GM19328 (cell line): ENCODE measurements around the gene TMEFF1.

Source experiments
- ATAC-seq: cut with Tn5 transposase; IDR thresholded peaks from one replicate; pipeline ENCODE4 v1.9.1; 2021; ENCODE audit warnings: mild to moderate bottlenecking, moderate library complexity; ENCODE audit not compliant: unreplicated experiment

The TMEFF1 gene

DNA sequence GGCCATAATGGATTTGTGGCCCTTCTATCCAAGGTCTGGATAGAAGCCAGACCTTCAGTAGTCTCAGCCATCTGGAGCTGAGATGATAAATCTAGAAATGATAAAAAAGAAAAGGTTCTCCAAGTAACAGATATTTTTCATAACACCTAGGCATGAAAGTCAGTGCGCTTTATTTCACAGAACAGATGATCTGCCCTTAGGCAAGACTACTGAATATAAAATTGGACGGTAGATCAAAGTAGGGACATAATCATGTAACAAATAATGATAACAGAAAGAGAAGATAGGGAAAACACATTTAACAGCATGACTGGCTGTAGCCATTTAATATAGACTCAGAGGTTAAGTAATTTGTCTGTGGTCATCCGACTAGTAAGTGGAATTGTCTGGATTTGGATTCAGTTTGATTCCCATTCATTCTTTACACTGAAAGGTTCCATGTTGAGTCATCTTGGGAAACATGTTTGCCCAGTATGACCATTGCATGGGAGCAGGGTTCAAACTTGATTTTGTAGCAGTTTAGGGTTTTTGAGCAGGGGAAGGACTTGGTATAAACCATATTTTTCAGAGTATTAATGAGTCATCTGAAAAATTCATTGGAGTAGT is 100.8 kb downstream of the TMEFF1 start:
- no peak for ATAC-seq

DNA sequence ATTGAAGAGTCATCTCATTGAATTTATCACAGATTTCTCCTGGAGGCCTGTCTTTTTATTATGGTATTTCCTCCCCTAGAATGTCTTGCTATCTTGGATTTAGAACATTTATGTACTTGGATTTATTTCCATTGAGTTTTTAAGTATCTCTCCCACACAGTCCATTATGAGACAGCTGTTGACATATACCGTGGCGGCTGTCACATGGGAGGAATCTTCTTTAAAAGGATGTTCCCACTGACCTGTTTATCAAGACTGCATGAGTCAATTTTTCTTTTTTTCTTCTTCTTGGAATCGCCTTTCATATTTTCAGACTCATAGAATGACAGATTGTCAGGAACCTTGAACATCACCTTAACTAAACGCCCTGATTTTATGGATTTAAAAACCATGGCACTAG is 102.1 kb downstream of the TMEFF1 start:
- ATAC-seq, result no peak

DNA sequence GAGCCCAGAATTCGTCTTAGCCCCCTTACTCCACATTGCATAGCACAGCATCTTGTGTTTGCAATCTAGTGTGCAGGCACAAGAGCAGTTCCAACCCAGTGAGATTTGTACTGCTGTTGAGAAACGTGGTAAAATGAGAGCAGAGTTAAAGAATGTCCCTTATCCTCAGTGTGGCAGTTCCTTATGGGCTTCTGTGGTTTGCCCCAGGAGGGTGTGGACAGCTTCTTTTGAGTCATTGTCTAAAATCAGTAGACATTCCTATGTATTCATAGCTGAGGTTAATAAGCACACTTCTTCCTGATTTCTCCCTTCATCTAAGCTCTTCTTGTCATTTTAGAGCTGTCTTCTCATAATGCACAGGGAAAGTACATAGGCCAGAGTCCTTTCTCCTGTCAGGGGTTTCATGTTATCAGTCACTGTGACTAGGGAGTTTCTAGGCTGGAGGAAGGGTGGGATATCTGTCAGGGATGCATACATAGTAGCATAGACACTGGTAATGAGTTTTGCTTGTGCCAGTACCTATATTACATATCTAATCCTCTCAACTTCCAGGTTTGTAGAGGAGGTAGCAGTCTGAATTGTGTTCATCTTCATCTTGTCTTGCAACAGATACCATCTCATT is 102.9 kb downstream of the TMEFF1 start:
- no peak for ATAC-seq

DNA sequence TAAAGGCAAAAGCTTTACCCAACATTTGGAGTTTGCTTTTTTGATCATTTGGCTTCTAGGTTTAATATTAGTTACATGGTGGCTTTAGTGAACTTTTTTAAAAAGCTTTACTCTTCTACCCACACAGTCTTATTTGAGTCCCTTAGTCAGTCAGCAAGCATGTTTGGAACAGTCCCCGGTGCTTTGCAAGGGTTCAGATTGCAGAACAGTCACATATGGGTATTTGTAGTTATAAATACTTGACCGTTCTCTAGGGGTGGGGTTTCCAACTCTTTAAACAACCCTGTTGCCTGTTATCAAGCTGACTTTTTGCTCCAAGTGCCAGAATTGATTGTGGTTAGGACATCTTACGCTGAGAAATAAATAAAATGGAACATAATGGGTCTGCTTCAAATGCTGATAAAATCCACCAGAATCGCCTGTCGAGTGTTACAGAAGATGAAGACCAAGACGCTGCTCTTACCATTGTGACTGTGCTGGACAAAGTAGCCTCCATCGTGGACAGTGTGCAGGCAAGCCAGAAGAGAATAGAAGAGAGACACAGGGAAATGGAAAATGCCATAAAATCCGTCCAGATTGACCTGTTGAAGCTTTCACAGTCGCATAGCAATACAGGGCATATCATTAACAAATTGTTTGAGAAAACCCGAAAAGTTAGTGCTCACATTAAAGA is 105.0 kb downstream of the TMEFF1 start, which contains the start of gene CAVIN4:
CAVIN4 (plus strand) TSS at position 304 of the 673 bp plus-strand sequence; CDS start at position 369, 65 bp downstream.
- no peak for ATAC-seq

DNA sequence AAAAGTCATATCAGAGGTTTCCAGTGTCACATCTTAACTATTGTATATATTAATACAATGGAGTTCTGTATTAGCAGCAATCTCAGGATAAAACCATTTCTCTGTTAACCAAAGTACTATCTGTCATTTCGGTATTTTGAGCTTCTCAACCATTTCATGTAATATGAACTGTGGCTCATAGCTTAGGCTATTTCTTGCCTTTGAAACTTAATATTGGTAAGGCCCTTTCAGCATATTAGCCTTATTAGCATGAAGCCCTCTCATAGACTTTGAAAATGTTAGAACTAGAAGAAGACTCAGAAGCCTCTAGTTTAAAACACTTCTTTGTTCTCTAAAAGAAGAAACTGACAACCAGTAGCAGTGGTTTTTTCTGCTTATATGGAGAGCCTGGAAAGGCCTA is 105.7 kb downstream of the TMEFF1 start:
- no peak for ATAC-seq

DNA sequence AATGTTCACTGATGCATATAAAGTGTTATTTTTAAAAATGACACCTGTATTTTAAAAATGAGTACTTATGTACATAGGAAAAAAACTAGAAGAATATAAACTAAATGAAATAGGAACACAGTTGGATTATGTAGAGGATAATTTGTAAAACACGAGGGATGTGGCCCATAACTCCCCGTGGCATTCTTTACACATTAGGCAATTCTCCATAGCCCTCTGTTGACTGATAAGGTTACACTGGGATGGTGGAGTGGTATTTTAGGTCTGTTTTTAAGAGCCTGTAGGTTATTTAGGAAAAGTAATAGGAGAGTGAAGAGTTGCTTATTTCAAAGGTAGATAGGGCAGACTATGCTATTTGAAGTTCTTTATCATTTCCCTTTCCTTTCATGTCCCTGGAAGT is 106.7 kb downstream of the TMEFF1 start:
- ATAC-seq, result no peak

DNA sequence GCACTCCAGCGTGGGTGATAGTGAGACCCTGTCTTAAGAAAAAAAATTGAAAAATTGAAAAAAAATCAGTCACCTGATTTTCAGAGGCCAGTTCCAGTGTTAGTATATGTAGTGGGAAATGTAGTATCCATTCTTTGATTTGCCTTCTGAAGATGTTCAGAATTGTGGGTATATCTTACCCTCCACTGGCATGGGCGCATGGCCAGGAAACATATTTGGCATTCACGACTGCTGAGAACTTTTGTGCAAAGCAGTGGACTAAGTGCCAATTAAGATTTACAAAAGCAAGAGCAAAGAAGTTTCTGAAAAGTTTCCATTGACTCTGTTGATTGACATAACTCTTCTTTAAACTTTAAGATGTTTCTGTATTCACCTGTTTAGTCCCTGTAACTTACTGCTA is 107.3 kb downstream of the TMEFF1 start:
- ATAC-seq, result no peak

DNA sequence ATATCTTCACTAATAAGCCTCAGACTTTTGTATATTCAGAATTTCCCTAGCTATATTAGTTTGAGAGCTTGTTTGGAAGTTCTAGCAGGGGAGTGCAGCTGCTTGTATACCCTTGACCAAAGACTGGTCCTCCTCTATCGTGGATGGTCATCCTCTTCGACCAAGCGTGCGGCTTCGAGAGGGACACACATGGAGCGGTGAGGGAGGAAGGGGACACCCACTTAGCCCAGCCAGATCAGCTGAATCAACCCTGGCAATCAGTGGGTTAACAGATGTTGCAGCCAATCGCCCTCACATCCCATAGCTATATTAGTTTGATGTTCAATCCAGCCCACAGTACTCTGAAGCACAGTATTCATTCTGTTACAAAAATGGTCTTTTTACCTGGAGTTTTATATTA is 108.1 kb downstream of the TMEFF1 start:
- ATAC-seq, result no peak

DNA sequence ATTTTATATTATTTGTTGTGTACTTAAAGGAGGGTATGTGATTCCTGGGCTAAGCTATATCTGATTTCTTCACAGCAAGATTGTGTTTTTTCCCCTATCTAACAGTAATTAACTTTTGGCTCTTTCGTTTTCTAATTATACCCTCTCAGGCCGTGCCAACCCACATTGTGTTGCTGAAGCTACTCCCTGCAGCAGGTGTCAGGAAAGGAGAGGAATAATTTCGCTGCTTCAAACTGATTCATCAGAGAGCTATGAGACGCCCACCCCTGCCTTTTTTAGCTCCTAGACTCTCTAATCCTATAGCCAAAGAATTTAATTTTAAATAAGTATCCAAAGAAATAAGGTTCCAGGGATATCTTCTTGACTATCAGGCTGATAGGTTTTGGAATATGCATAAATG is 108.7 kb downstream of the TMEFF1 start:
- no peak for ATAC-seq

DNA sequence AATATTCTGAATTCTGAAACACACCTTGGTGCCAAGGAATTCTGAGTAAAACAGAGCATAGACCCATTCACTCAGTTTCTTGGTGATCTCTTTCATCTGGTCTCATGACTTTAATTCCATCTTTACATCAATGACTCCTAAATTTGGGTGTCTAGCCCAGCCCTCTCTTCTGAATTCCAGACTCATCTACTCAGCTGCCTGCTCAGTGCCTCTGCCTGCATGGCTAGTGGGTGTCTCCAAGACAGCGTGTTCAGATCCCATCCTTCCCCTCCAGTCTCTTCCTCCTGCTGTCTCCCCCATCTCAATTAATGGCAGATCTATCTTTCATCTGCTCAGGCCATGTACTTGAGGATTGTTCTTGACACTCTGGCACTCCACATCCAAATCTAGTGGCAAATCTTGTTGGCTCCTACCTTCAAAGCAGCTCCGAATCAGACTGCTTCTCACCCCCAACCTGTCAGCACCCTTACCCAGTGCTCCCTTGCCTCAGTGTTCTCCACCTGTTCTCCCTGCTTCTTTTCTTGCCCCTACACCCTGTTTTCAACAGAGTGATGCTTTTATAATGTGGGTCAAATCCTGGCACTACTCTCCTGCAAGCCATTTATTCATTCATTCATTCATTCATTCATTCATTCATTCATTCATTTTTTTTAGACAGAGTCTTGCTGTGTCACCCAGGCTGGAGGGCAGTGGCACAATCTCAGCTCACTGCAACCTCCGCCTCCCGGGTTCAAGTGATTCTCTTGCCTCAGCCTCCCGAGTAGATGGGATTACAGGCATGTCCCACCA is 110.3 kb downstream of the TMEFF1 start:
- no peak for ATAC-seq

DNA sequence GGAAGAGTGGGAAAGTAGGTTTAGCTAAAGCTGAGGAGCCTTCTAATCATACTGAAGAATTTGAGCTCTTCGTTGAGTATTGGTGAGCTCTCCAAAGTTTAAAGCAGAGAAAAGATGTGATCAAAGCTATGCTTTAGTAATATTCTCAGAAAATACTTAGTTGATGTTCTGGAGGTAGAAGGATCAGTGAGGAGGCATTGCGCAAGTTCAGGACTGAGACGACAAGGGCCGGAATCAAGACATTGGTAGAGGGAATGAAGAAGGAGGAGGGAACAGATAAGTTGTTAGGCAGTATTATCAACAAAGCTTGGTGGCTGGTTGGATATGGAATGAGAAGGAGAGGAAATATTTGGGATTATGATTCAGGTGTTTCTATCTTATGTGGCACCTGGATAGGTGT is 112.0 kb downstream of the TMEFF1 start:
- ATAC-seq, result no peak

DNA sequence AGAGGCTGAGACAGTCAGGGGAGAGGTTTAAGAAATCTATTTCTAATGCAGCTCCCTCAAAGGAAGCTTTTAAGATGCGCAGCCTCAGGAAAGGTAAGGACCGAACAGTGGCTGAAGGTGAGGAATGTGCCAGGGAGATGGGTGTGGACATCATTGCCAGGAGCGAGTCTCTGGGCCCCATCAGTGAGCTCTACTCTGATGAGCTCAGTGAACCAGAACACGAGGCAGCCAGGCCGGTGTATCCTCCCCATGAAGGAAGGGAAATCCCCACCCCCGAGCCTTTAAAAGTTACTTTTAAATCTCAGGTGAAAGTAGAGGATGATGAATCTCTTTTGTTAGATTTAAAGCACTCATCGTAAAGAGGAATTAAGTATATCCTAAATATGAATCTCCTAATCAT is 113.1 kb downstream of the TMEFF1 start:
- ATAC-seq, result no peak

DNA sequence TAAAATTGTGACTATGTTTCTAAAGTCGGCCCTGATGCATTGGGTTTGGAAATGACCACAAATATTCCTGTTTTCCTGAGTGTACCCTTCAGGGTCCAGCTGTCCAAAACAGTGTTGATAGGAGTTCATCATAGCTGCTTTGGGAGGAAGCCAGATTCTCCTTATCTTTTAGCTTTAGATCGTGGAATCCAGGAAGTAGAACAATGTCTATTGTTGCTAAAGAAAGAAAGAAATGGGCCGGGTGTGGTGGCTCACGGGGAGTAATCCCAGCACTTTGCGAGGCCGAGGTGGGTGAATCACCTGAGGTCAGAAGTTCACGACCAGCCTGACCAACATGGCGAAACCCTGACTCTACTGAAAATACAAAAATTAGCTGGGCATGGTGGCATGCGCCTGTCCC is 114.4 kb downstream of the TMEFF1 start:
- no peak for ATAC-seq

DNA sequence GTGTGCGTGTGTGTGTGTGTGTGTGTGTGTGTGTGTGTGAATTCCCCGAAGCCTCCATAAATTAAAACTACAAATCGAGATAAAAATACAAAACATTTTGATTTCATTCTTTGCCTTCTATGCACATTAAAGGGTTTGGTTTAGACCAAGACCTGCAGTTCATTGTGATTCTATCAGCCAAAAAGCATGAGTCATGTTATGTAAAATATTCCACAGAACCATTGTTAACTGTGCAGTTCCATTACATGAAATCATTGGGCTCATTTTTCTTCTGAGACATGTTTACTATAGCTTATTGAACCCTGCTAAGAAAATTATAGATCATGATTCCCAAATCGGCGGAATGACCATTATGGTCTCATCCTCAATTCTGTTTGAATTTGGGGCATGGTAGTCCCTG is 116.6 kb downstream of the TMEFF1 start:
- no peak for ATAC-seq

DNA sequence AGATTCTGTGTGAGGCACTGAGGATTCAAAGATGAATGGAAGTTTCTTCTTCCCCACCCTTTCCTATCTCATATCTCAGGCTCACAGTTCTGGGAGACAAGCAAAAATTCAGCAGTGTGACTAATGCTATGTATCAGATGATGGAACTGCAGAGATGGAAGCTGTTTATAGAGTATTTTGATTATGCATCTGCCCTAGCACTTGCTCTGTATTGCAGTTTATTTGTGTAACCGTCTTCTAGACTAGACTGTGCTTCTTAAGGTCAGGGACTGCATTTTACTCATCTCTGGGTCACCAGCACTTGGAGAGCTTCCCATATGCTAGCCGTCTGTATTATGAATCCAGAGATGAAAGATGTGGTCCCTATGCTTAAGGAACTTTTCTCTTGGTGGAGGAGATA is 117.5 kb downstream of the TMEFF1 start:
- ATAC-seq, result no peak

DNA sequence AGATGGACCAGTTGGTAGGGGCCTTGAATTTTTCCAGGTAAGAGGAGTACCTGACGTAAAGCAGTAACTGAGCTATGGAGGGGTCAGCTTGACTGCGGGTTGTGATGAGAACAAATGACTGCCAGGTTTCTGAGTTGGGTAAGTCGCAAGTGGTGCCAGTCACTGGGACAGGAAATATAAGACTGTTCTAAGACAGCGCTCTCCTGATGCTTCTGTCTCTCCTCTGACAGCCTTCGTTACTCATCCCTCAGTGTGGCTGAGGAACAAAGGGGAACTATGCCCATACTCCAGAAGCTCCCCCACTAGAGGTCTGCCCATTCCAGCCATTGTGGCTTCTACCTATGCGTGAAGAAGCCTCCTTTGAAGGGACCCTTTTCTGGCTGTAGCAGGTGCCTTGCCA is 118.2 kb downstream of the TMEFF1 start:
- ATAC-seq, result no peak

DNA sequence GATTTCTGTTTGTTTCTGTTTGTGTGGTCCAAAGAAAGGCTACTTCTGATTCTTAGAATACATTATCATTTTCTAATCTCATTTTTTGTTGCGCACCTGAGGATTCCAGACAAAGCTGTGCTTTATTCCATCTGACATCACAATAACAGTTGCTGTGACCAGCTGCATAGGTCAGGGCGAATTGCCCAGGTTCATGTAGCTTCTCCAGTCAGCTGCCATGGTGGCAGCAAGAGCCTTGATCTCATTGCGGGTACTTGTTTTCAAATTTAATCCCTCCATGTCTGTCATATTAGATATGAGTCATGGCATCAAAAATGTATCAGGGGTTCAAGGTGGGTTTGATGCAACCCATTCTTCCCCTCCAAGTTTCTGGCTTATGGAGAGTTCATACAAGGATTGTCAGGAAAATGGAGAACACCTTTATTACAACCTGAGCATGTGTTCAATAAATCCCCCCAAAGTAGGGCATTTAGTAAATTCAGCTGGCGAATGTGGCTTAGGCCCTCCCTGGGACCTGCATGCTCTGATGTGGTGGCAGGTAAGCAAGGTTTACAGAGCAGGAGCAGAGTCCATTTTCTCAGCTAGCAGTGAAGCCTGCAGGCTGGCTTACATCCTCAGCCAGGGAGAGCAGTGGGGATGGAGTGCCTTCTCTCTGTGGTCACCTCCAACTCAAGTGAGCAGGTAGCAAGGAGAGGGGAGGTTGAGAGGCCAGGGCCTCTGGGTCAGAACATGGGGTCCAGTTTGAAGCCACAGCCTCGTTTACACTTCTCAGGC is 118.9 kb downstream of the TMEFF1 start:
- no peak for ATAC-seq

DNA sequence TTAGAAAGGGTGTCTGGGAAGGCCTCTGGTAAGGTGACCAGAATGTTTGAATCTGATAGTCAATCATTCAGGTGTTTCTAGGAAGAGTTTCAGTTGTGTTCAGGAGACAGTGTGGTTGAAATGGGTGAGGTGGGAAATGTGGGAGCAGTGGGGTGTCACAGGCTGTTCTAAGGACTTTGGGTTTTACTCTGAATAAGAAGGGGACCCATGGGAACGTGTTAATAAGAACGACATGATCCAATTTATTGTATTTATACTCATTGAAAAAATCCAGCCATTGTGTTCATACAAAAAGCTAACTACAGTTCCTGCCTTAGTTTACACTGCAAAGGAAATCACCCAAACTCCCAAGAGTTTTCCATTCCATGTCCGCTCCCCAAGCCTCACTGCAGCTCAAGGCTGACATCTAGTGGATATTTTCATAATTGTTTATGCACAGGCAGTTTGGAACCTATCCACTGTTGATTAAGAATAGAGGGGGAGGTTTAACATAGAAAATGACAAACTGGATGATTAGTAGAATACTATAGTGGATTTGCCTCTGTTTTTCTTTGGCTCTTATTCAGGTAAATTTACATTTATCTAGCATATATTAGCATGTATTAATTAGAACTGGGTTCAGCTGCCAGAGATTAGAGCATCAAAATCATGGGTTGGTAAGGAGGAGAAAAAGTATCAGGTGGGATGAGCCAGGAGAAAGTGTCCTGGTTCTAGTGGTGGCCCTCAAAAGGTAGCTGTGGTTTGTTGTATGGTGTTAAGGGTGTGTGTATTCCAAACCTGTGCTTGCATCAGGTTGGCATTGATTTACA is 122.6 kb downstream of the TMEFF1 start:
- ATAC-seq, result no peak

DNA sequence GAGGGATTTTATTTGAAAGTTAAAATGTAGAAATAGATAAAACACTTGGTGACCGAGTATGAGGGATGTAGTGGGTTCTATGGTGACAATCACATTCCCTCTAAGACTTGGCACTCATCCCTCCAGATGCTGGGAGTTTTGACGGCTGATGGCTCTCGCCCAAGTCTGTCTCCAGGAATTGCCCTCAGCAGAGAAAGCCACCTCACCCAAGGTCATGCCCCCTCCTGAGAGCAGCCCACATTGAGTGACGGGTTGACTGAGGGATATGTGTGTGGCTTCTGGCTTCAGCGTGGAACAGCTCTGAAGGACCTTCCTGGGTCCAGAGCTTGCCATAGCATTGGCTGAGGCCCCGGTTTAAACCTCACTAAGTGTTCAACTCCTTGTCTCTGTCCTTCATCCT is 124.3 kb downstream of the TMEFF1 start:
- ATAC-seq, result no peak

DNA sequence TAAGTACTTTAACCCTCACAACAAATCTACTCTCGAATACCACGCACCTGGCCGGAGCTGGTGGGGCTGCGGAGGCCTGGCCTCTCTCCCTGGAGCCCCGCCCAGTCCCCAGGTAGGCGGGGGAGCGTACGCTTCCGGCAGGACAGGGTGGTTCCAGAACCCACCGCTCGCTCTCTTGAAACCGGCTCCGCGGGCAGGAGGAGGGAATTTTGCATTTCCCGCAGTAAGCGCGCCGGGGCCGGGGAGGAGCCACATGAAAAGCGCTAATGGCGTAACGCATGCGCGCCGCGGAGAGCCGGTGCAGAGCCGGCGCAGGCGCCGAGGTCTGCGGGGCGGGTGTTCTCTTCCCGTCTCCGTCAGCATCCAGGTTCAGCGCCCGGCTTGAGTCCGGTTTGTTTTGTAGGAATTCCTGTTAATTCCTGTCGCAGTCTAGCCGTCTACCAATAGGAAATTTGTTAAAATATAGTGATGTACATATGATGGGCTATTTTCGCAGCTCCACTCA is 125.7 kb downstream of the TMEFF1 start:
- ATAC-seq, result peak; percentile 64
